HG03025 (cell line): ENCODE data around the gene RBSN.

Experiments
- ATAC-seq: cut with Tn5 transposase; IDR thresholded peaks from one replicate; pipeline ENCODE4 v1.9.1; 2021; ENCODE audit warnings: mild to moderate bottlenecking, moderate library complexity; ENCODE audit not compliant: unreplicated experiment, low FRiP score

Gene RBSN

DNA sequence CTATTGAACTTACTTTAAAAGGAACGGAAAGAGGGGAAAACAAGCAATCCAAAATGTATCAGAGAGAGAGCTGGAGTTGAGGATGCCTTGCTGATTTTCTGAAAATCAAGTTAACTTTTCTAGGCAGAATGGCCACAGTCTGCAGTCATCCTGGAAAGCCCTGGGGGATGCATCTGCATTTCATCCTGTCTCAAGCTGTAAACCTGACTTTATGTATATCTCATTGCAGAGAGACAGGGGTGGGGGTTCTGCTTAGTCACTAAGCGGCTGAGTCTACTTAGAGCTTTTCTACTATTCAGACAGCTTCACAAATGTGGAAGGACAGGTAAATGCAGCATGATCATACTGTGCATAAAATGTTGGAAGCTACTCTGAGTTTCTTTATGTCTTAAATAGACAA lies 75.2 kb downstream of the RBSN start:
- no peak for ATAC-seq

DNA sequence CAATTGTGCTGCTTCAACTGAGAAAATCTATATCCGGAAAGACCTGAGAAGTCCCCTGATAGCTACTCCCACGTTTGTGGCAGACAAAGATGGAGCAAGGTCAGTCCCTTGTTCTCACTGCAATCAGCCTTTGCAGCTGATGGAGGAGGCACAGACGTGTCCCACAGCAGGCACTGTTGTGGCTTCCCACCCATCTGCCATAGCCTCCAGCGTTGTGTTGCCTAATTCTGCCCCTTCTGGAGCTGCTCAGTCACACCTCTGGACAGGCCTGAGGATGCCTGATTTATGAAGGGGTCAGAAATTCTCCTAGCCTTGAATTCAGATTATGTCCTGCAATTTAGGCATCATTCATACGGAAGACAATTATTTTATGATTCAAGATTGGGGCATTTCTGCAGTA lies 75.7 kb downstream of the RBSN start:
- no peak for ATAC-seq
